Panc1 (cell line): ENCODE measurements around the gene FTO. TPM values are rescaled to one million over a fixed set of nuclear protein-coding genes. Genes with fewer than 3 reads are reported as not detected.

Experiments
- ATAC-seq: fragments of 200-7000 bp; cut with Tn5 transposase; 2 replicates; pipeline ENCODE4 v1.9.1; 2020; ENCODE audit warnings: mild to moderate bottlenecking, moderate library complexity
- BruUV-seq: library from RNA; stranded (reverse); fragments of 400-500 nt; replicated peaks from 2 replicates; lab custom pipeline; 2021; lab: Mats Ljungman, UMichigan
- CTCF ChIA-PET: fragments of 300-600 bp; sonication (Branson Sonifier 250); formaldehyde crosslinking; loops from one replicate; lab custom pipeline; 2022; ENCODE audit warnings: antibody characterized with exemption; lab: Charles Lee
- POLR2A ChIA-PET: fragments of 300-600 bp; sonication (Branson Sonifier 250); formaldehyde crosslinking; loops from one replicate; lab custom pipeline; 2022; ENCODE audit warnings: antibody characterized with exemption; lab: Charles Lee
- DNase-seq: peaks from one replicate; pipeline ENCODE4 v3.0.0-alpha.2; 2010; ENCODE audit warnings: low read depth, low spot score
- H3K27ac ChIP-seq: 2 replicates; pipeline ENCODE4 v1.5.1; 2011; ENCODE audit warnings: mild to moderate bottlenecking, low read length, inconsistent platforms
- H3K27me3 ChIP-seq: fragments of 200-500 bp; sonication (Bioruptor generic); 2 replicates; pipeline ENCODE4 v1.6.0; 2014; ENCODE audit warnings: low read length, inconsistent platforms; ENCODE audit not compliant: control insufficient read depth, insufficient read depth
- H3K36me3 ChIP-seq: fragments of 200-500 bp; sonication (Bioruptor generic); 2 replicates; pipeline ENCODE4 v1.5.1; 2014; ENCODE audit warnings: inconsistent platforms, mild to moderate bottlenecking, low read length, moderate library complexity; ENCODE audit not compliant: control insufficient read depth, insufficient read depth
- H3K4me1 ChIP-seq: 2 replicates; pipeline ENCODE4 v1.5.1; 2011; ENCODE audit warnings: inconsistent platforms, mild to moderate bottlenecking, low read length, moderate library complexity; ENCODE audit not compliant: control insufficient read depth, insufficient read depth
- H3K4me3 ChIP-seq, 2 experiments: 2 replicates each; pipeline ENCODE4 v1.5.1; 2011 to 2012; ENCODE audit warnings: low read depth in 2 of 2, low read length in 2 of 2, mild to moderate bottlenecking in 2 of 2, inconsistent platforms in 1 of 2, moderate library complexity in 1 of 2
- H3K9me3 ChIP-seq: fragments of 200-500 bp; sonication (Bioruptor generic); 2 replicates; pipeline ENCODE4 v1.5.1; 2014; ENCODE audit warnings: low read depth, mild to moderate bottlenecking, inconsistent platforms, low read length, moderate library complexity; ENCODE audit not compliant: control insufficient read depth, insufficient read depth
- POLR2AphosphoS5 ChIP-seq: IDR thresholded peaks from 2 replicates; pipeline ENCODE4 v1.6.1; 2012; ENCODE audit warnings: mild to moderate bottlenecking, low read depth, low read length, moderate library complexity
- SIN3A ChIP-seq: IDR thresholded peaks from 2 replicates; pipeline ENCODE4 v1.6.1; 2012; ENCODE audit warnings: low read depth, mild to moderate bottlenecking, low read length, moderate library complexity, borderline replicate concordance; ENCODE audit not compliant: insufficient read depth
- TCF7L2 ChIP-seq: IDR thresholded peaks from 2 replicates; pipeline ENCODE4 v1.6.1; 2011; ENCODE audit warnings: mild to moderate bottlenecking, low read depth, low read length, inconsistent platforms
- in situ Hi-C: cut with HindIII; loops from 2 replicates; pipeline ENCODE4 v1.10.0; 2016; ENCODE audit warnings: low sequenced_read_pairs, low pct_unique_long_range_greater_than_20kb
- intact Hi-C: fragments of 100-400 bp; cut with micrococcal nuclease; formaldehyde crosslinking; loops from one replicate; pipeline ENCODE4 v1.10.0; 2022; ENCODE audit not compliant: unreplicated experiment
- total RNA-seq: library from RNA; stranded (reverse); gene quantifications from one replicate; pipeline ENCODE4 v1.2.1, GENCODE V29; 2021; ENCODE audit not compliant: unreplicated experiment
- TF ChIP-seq, protein P1 (sequence below): fragments of 450-650 bp; IDR thresholded peaks from 2 replicates; pipeline ENCODE4 v1.5.1; 2017; ENCODE audit warnings: mild to moderate bottlenecking
- TF ChIP-seq, protein P2 (sequence below), 2 experiments: IDR thresholded peaks; 2 replicates each; pipeline ENCODE4 v1.6.1; 2011 to 2012; ENCODE audit warnings: low read depth in 2 of 2, control low read depth in 1 of 2, low read length in 1 of 2, mild to moderate bottlenecking in 1 of 2, moderate library complexity in 1 of 2; ENCODE audit not compliant: insufficient read depth in 1 of 2

FTO gene
- total RNA-seq, 1 experiment from 2014 or later, result 38.2 TPM

DNA sequence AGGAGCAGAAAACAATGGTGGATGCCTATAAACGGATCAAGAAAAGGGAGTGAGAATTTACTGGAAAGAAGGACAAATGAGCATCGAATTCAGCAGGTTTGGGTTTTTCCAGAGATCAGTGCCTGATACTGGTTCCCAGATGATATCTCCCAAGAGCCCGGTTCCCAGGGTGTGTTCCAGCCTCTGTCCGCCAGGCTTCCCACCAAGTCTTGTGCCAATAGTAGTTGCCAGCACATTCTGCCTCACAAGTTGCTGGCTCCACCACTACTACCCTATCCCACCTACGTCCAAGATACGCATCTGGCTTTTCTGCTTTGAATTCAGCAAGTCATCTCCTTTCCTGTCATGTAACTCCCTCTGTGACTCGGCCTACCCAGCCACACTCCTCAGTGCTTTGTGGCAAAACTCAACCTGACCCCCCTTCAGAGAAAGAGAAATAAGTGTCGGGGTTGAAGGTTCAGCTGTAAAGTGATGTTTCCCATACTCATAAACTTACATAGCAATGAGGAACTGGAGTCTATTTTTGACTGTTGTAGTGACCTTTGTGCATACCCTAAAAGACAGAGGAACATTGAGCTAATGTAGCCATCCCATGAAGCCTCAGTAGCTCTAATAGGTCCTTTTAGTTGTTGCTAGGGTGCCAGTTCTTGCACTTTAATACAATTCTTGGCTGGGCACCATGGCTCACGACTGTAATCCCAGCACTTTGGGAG, 305.7 kb downstream of the FTO start:
- TF ChIP-seq, protein P1, sequence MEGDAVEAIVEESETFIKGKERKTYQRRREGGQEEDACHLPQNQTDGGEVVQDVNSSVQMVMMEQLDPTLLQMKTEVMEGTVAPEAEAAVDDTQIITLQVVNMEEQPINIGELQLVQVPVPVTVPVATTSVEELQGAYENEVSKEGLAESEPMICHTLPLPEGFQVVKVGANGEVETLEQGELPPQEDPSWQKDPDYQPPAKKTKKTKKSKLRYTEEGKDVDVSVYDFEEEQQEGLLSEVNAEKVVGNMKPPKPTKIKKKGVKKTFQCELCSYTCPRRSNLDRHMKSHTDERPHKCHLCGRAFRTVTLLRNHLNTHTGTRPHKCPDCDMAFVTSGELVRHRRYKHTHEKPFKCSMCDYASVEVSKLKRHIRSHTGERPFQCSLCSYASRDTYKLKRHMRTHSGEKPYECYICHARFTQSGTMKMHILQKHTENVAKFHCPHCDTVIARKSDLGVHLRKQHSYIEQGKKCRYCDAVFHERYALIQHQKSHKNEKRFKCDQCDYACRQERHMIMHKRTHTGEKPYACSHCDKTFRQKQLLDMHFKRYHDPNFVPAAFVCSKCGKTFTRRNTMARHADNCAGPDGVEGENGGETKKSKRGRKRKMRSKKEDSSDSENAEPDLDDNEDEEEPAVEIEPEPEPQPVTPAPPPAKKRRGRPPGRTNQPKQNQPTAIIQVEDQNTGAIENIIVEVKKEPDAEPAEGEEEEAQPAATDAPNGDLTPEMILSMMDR, result no peak
- TF ChIP-seq TCF7L2 (no peak), SIN3A (no peak), POLR2AphosphoS5 (no peak)
- TF ChIP-seq, protein P2, sequence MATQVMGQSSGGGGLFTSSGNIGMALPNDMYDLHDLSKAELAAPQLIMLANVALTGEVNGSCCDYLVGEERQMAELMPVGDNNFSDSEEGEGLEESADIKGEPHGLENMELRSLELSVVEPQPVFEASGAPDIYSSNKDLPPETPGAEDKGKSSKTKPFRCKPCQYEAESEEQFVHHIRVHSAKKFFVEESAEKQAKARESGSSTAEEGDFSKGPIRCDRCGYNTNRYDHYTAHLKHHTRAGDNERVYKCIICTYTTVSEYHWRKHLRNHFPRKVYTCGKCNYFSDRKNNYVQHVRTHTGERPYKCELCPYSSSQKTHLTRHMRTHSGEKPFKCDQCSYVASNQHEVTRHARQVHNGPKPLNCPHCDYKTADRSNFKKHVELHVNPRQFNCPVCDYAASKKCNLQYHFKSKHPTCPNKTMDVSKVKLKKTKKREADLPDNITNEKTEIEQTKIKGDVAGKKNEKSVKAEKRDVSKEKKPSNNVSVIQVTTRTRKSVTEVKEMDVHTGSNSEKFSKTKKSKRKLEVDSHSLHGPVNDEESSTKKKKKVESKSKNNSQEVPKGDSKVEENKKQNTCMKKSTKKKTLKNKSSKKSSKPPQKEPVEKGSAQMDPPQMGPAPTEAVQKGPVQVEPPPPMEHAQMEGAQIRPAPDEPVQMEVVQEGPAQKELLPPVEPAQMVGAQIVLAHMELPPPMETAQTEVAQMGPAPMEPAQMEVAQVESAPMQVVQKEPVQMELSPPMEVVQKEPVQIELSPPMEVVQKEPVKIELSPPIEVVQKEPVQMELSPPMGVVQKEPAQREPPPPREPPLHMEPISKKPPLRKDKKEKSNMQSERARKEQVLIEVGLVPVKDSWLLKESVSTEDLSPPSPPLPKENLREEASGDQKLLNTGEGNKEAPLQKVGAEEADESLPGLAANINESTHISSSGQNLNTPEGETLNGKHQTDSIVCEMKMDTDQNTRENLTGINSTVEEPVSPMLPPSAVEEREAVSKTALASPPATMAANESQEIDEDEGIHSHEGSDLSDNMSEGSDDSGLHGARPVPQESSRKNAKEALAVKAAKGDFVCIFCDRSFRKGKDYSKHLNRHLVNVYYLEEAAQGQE (IDR thresholded peaks at IDR 0.05; ENCODE audit: insufficient read depth in 1 of 2, low read depth in 2 of 2, low read length in 1 of 2), result no peak
- in situ Hi-C loops (no loop called here), intact Hi-C loops (no loop called here)
- H3K27me3 ChIP-seq, result no peaks in the 10 kb centered on the region
- no peaks in the 10 kb centered on the region for H3K4me1 ChIP-seq
- CTCF ChIA-PET, result no interaction called here
- POLR2A ChIA-PET, result no interaction called here
- no peaks in the 10 kb centered on the region for H3K36me3 ChIP-seq
- H3K9me3 ChIP-seq, result no peaks in the 10 kb centered on the region
- no peak overlapping the region for H3K27ac ChIP-seq
- BruUV-seq, result no TSS peak
- DNase-seq, result no peak
- H3K4me3 ChIP-seq, result no peak overlapping the region
- ATAC-seq, result no peak

DNA sequence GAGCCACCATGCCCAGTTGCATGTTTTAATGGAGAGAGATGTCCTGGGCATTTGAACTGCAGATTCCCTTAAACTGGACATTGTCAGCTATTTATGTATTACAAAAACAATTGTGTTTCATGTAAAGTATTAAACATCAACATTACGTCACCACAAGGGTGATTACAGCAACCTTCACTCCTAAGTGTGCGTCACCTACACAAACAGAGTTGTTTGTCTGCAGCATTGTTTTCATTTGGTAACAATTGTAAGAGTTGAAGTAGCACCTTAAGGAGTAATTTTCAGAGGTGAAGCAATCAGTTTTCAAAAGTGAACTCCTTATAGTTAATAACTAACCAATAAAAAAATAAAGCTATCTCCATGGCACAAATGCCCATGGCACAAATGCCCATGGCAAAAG, 311.2 kb downstream of the FTO start:
- BruUV-seq, result no TSS peak
- no peak overlapping the region for H3K4me3 ChIP-seq
- no peaks in the 10 kb centered on the region for H3K36me3 ChIP-seq
- ChIA-PET POLR2A (no interaction called here), CTCF (no interaction called here)
- ATAC-seq, result no peak
- no peak for DNase-seq
- no peak for TF ChIP-seq SIN3A
- no peaks in the 10 kb centered on the region for H3K27me3 ChIP-seq
- H3K27ac ChIP-seq, result no peak overlapping the region
- intact Hi-C loops, result no loop called here
- no peaks in the 10 kb centered on the region for H3K9me3 ChIP-seq
- no peaks in the 10 kb centered on the region for H3K4me1 ChIP-seq
- in situ Hi-C loops, result no loop called here

DNA sequence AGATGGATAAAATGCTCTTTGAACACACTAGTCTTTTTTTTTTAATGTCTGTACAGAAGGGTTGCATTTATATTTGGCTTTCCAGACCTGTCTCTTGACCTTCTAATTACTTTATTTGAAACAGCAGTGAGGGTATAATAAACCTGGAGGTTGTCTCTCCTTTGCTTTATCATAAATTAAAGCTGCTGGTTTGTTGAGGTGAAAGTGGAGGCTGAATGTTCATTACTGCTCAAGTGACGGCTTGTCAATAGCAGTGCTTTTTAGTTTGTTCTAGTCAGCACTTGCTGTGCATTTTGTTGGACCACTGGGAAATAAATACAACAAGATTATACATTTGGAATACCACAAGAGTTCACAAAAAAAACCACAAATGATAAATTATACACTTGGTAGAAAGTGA, 318.4 kb downstream of the FTO start:
- H3K36me3 ChIP-seq, result no peaks in the 10 kb centered on the region
- H3K4me1 ChIP-seq, result no peaks in the 10 kb centered on the region
- H3K9me3 ChIP-seq, result no peaks in the 10 kb centered on the region
- no TSS peak for BruUV-seq
- CTCF ChIA-PET, result no interaction called here
- TF ChIP-seq, protein P1, result no peak
- TF ChIP-seq TCF7L2 (no peak), POLR2AphosphoS5 (no peak), SIN3A (no peak)
- TF ChIP-seq, protein P2 (IDR thresholded peaks at IDR 0.05; ENCODE audit: insufficient read depth in 1 of 2, low read depth in 2 of 2, low read length in 1 of 2), result no peak
- H3K27ac ChIP-seq, result no peak overlapping the region
- ATAC-seq (no peak), DNase-seq (no peak)
- H3K27me3 ChIP-seq, result no peaks in the 10 kb centered on the region
- intact Hi-C loops, result no loop called here
- H3K4me3 ChIP-seq, result no peak overlapping the region
- in situ Hi-C loops, result no loop called here
- POLR2A ChIA-PET, result no interaction called here
